IMR-90 (cell line): ENCODE results near the gene ANKRD35. TPM values are rescaled to one million over a fixed set of nuclear protein-coding genes. Genes with fewer than 3 reads are reported as not detected.

Source experiments
- ATAC-seq: fragments of 200-7000 bp; cut with Tn5 transposase; 2 replicates; pipeline ENCODE4 v1.9.1; 2020; ENCODE audit warnings: low read depth, mild to moderate bottlenecking, moderate library complexity
- BruUV-seq: library from RNA; stranded (reverse); fragments of 400-500 nt; replicated peaks from 2 replicates; lab custom pipeline; 2021; lab: Mats Ljungman, UMichigan
- CTCF ChIA-PET: fragments of 300-600 bp; formaldehyde crosslinking; extraction: SDS; loops from one replicate; lab custom pipeline; 2021; ENCODE audit warnings: antibody characterized with exemption; lab: Yijun Ruan, JAX
- POLR2A ChIA-PET: fragments of 300-600 bp; sonication (Branson Sonifier 250); formaldehyde crosslinking; loops from one replicate; lab custom pipeline; 2022; ENCODE audit warnings: antibody characterized with exemption; ENCODE audit not compliant: unreplicated experiment; lab: Charles Lee
- DNase-seq: peaks from one replicate; pipeline ENCODE4 v3.0.0; 2013
- H2AFZ ChIP-seq: replicated peaks from 2 replicates; pipeline ENCODE3; 2013; ENCODE audit warnings: low read length, mild to moderate bottlenecking; ENCODE audit not compliant: poor library complexity
- H2AK5ac ChIP-seq: 2 replicates; pipeline ENCODE4 v1.6.1; 2013; ENCODE audit warnings: low read depth, low read length, inconsistent platforms
- H2AK9ac ChIP-seq: replicated peaks from 2 replicates; pipeline ENCODE3; 2013; ENCODE audit warnings: mild to moderate bottlenecking, low read depth, low read length, moderate library complexity; ENCODE audit not compliant: poor library complexity
- H2BK120ac ChIP-seq: 2 replicates; pipeline ENCODE4 v1.6.1; 2013; ENCODE audit warnings: low read depth, low read length, inconsistent platforms
- H2BK15ac ChIP-seq: 3 replicates; pipeline ENCODE4 v1.6.1; 2013; ENCODE audit warnings: low read depth, low read length, inconsistent platforms
- H2BK20ac ChIP-seq: 2 replicates; pipeline ENCODE4 v1.6.1; 2013; ENCODE audit warnings: low read depth, mild to moderate bottlenecking, inconsistent platforms, low read length, moderate library complexity
- H2BK5ac ChIP-seq: 2 replicates; pipeline ENCODE4 v1.6.1; 2013; ENCODE audit warnings: mild to moderate bottlenecking, low read depth, low read length, inconsistent platforms; ENCODE audit not compliant: poor library complexity, severe bottlenecking
- H3K14ac ChIP-seq: replicated peaks from 2 replicates; pipeline ENCODE4 v1.6.1; 2013; ENCODE audit warnings: low read depth, low read length, inconsistent platforms
- H3K18ac ChIP-seq: 2 replicates; pipeline ENCODE4 v1.6.1; 2013; ENCODE audit warnings: low read depth, low read length, control low read depth
- H3K23ac ChIP-seq: 2 replicates; pipeline ENCODE4 v1.6.1; 2013; ENCODE audit warnings: low read depth, low read length, inconsistent platforms
- H3K27ac ChIP-seq: 2 replicates; pipeline ENCODE4 v1.5.1; 2013; ENCODE audit warnings: mild to moderate bottlenecking, control low read depth, low read length; ENCODE audit not compliant: insufficient read depth
- H3K27me3 ChIP-seq: 2 replicates; pipeline ENCODE4 v1.6.1; 2013; ENCODE audit warnings: low read length; ENCODE audit not compliant: control insufficient read depth, insufficient read depth
- H3K36me3 ChIP-seq: 2 replicates; pipeline ENCODE4 v1.6.1; 2013; ENCODE audit warnings: low read length, mixed read lengths; ENCODE audit not compliant: control insufficient read depth, insufficient read depth
- H3K4ac ChIP-seq: 2 replicates; pipeline ENCODE4 v1.6.1; 2013; ENCODE audit warnings: low read depth, low read length, inconsistent platforms
- H3K4me1 ChIP-seq: 2 replicates; pipeline ENCODE4 v1.6.1; 2013; ENCODE audit warnings: low read length, mixed read lengths; ENCODE audit not compliant: control insufficient read depth, insufficient read depth
- H3K4me2 ChIP-seq: 2 replicates; pipeline ENCODE4 v1.6.1; 2013; ENCODE audit warnings: low read depth, mild to moderate bottlenecking, control low read depth, low read length, moderate library complexity
- H3K4me3 ChIP-seq: 2 replicates; pipeline ENCODE4 v1.5.1; 2013; ENCODE audit warnings: low read depth, mild to moderate bottlenecking, control low read depth, low read length, moderate library complexity; ENCODE audit not compliant: insufficient read depth
- H3K56ac ChIP-seq: 2 replicates; pipeline ENCODE4 v1.6.1; 2013; ENCODE audit warnings: low read length, inconsistent platforms; ENCODE audit not compliant: insufficient read depth; ENCODE audit errors: extremely low read depth
- H3K79me1 ChIP-seq, 2 experiments: 2 replicates each; pipeline ENCODE4 v1.6.1; 2013; ENCODE audit warnings: low read length in 2 of 2, inconsistent platforms in 1 of 2, low read depth in 1 of 2
- H3K9ac ChIP-seq: 2 replicates; pipeline ENCODE4 v1.6.1; 2013; ENCODE audit warnings: low read depth, low read length, control low read depth
- H3K9me1 ChIP-seq: 2 replicates; pipeline ENCODE4 v1.6.1; 2013; ENCODE audit warnings: low read length, inconsistent platforms; ENCODE audit not compliant: insufficient read depth
- H3K9me3 ChIP-seq: 2 replicates; pipeline ENCODE4 v1.6.1; 2013; ENCODE audit warnings: low read length; ENCODE audit not compliant: control insufficient read depth, insufficient read depth
- H4K20me1 ChIP-seq: 2 replicates; pipeline ENCODE4 v1.6.1; 2013; ENCODE audit warnings: low read length, inconsistent platforms; ENCODE audit not compliant: insufficient read depth
- H4K5ac ChIP-seq: 2 replicates; pipeline ENCODE4 v1.6.1; 2013; ENCODE audit warnings: mild to moderate bottlenecking, low read depth, low read length, control low read depth
- H4K8ac ChIP-seq, 2 experiments: 2 replicates each; pipeline ENCODE4 v1.6.1; 2013; ENCODE audit warnings: low read depth in 2 of 2, low read length in 2 of 2, control low read depth in 1 of 2, inconsistent platforms in 1 of 2
- H4K91ac ChIP-seq: 2 replicates; pipeline ENCODE4 v1.6.1; 2013; ENCODE audit warnings: low read depth, low read length, inconsistent platforms; ENCODE audit not compliant: insufficient read depth
- CHD1 ChIP-seq: IDR thresholded peaks from 2 replicates; pipeline ENCODE4 v1.6.1; 2012; ENCODE audit warnings: low read depth, low read length, improper control_type of control experiment
- FOS ChIP-seq: fragments of 150-350 bp; IDR thresholded peaks from 2 replicates; pipeline ENCODE4 v1.6.1; 2016; ENCODE audit warnings: low read depth, low read length
- MAFK ChIP-seq: IDR thresholded peaks from 2 replicates; pipeline ENCODE4 v1.6.1; 2012; ENCODE audit warnings: low read depth, low read length, improper control_type of control experiment
- MAZ ChIP-seq: IDR thresholded peaks from 2 replicates; pipeline ENCODE4 v1.6.1; 2012; ENCODE audit warnings: low read depth, mild to moderate bottlenecking, low read length, improper control_type of control experiment, moderate library complexity, borderline replicate concordance
- POLR2A ChIP-seq: IDR thresholded peaks from 2 replicates; pipeline ENCODE4 v1.6.1; 2012; ENCODE audit warnings: mild to moderate bottlenecking, low read depth, low read length
- RAD21 ChIP-seq: IDR thresholded peaks from 2 replicates; pipeline ENCODE4 v1.6.1; 2012; ENCODE audit warnings: low read length, improper control_type of control experiment
- RCOR1 ChIP-seq: IDR thresholded peaks from 2 replicates; pipeline ENCODE4 v1.6.1; 2012; ENCODE audit warnings: mild to moderate bottlenecking, low read length, improper control_type of control experiment; ENCODE audit not compliant: insufficient replicate concordance
- SMC3 ChIP-seq: fragments of 150-350 bp; IDR thresholded peaks from 2 replicates; pipeline ENCODE4 v1.6.1; 2016; ENCODE audit warnings: low read depth, mild to moderate bottlenecking, antibody characterized with exemption, low read length, moderate library complexity
- WGBS, 2 experiments: methylation state at CpG; one replicate each; pipeline versions ENCODE4 v1.1.5 to v1.1.7; 2013; ENCODE audit warnings: missing lambda C conversion rate in 2 of 2; ENCODE audit not compliant: insufficient read length in 1 of 2; ENCODE audit errors: extremely low coverage in 2 of 2; 5-methylcytosine and 5-hydroxymethylcytosine counted together
- dilution Hi-C: fragments of 300-500 bp; cut with HindIII; formaldehyde crosslinking; loops from one replicate; pipeline ENCODE4 v1.14.3; 2018; ENCODE audit warnings: low sequenced_read_pairs; ENCODE audit not compliant: unreplicated experiment
- in situ Hi-C: fragments of 300-500 bp; cut with MboI; formaldehyde crosslinking; loops from 3 replicates; pipeline ENCODE4 v1.14.3; 2019; ENCODE audit warnings: low sequenced_read_pairs, inconsistent platforms, mixed read lengths
- intact Hi-C: fragments of 100-400 bp; cut with micrococcal nuclease; formaldehyde crosslinking; loops from 2 replicates; pipeline ENCODE4 v1.10.0; 2022
- polyA plus RNA-seq, 3 experiments: library from polyadenylated mRNA; depleted of rRNA; stranded (reverse); fragments of >200 nt; gene quantifications; 2 replicates each; pipeline ENCODE4 v1.2.3, GENCODE V29; 2012; ENCODE audit warnings: low replicate concordance in 1 of 3
- total RNA-seq: library from RNA; depleted of rRNA; stranded (reverse); fragments of >200 nt; gene quantifications from 2 replicates; pipeline ENCODE4 v1.2.3, GENCODE V29; 2012

ANKRD35 gene
- total and polyA plus RNA-seq, 2 of the 4 experiments (the other 2 are of a cell fraction) = 0.90 to 2.4 TPM

- Histone ChIP-seq H2BK15ac (peak overlapping the region; percentile 76; the same call in 1 of the 3 replicates), H3K18ac (no peak overlapping the region), H4K91ac (peak overlapping the region; percentile 92), H3K27me3 (no peaks in the 10 kb centered on the region), H3K56ac (no peak overlapping the region; the same call in 1 of the 2 replicates), H3K9me3 (no peaks in the 10 kb centered on the region), H3K36me3 (no peaks in the 10 kb centered on the region), H2AK5ac (peak overlapping the region; percentile 71), H4K8ac (peak overlapping the region; percentile 85 to 92; a peak in 2 of 4 replicates), H3K4ac (peak overlapping the region; percentile 96), H3K27ac (no peak overlapping the region), H3K9me1 (peaks cover 15% of the 10 kb centered on the region), H3K23ac (no peak overlapping the region), H2AK9ac (peak overlapping the region; percentile 90), H3K4me3 (no peak overlapping the region), H3K4me2 (no peak overlapping the region), H3K79me1 (peaks cover 0 to 4% of the 10 kb centered on the region in 2 experiments; a peak in 1 of 4 replicates), H2BK5ac (peak overlapping the region; percentile 88), H2AFZ (peak overlapping the region; percentile 19), H4K5ac (peak overlapping the region; percentile 31; the same call in 1 of the 2 replicates), H3K9ac (no peak overlapping the region), H2BK120ac (peak overlapping the region; percentile 95), H2BK20ac (peak overlapping the region; percentile 89), H3K14ac (peak overlapping the region; percentile 93), H4K20me1 (no peaks in the 10 kb centered on the region), H3K4me1 (peaks cover 12% of the 10 kb centered on the region)
- DNase-seq (no peak), ATAC-seq (no peak)
- ChIA-PET POLR2A (interaction anchor here (0.5 kb wide), 1 partner anchor 88 kb away, joined by 3 read pairs; no protein-coding TSS in a partner anchor), CTCF (interaction anchor here (1.2 to 2.5 kb wide), 6 partner anchors 15 to 124 kb away, joined by 3 to 24 read pairs (median 8); partner anchors contain the start of genes ITGA10 and NUDT17)
- WGBS, 2 experiments = 92% methylated on average over 5 of the region's 7 CpGs; no CpG with 5 or more reads in 1 of the 2 experiments
- in situ Hi-C loops (no loop called here), intact Hi-C loops (loop anchor here (2.0 to 10.0 kb wide), 2 partner anchors 25 to 61 kb away; partner anchors contain the start of genes LIX1L and PEX11B), dilution Hi-C loops (no loop called here)
- no TSS peak for BruUV-seq
- TF ChIP-seq CHD1 (no peak), MAFK (no peak), RAD21 (no peak), FOS (no peak), SMC3 (no peak), POLR2A (no peak), MAZ (no peak), RCOR1 (no peak)
Measured at GRCh38 chr1:145893306-145894055, 7.8 kb upstream of the ANKRD35 start.
